SIG-M5 (cell line): ENCODE data around the gene SLC15A1.
A peak's percentile ranks its signal among the peaks of the same experiment; 100 is the strongest.
"Not testable (repeated sequence)": the region's sequence is repeated elsewhere in the genome, so short reads cannot be mapped to it uniquely, and the experiment has no call there.

Experiments used
- DNase-seq: peaks from one replicate; lab custom pipeline; 2025; lab: John Stamatoyannopoulos, UW

The SLC15A1 gene

DNA sequence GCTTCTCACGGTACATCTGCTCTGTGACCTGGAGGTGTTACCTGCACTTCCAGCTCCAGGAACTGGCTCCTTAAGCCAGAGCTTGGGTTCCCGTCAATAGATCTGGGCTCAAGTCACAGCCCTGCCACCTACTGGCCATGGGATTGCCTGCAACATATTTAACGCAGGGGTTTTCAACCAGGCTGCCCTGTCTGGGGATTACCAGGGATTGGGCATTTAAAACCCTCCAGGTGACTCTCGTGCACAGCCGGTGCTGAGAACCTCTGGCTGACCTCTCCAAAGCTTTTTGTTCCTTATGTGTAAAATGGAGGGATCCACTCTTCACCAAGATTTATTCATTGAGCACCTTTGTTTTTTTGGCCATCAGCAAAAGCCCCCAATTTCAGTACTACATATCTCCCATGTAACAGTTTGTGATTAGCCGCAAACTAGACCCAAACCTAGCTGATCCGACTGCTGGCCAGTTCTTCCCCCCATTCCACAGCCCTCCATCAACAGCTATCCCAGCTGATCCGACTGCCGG, 98.9 kb downstream of the SLC15A1 start:
- no peak for DNase-seq

DNA sequence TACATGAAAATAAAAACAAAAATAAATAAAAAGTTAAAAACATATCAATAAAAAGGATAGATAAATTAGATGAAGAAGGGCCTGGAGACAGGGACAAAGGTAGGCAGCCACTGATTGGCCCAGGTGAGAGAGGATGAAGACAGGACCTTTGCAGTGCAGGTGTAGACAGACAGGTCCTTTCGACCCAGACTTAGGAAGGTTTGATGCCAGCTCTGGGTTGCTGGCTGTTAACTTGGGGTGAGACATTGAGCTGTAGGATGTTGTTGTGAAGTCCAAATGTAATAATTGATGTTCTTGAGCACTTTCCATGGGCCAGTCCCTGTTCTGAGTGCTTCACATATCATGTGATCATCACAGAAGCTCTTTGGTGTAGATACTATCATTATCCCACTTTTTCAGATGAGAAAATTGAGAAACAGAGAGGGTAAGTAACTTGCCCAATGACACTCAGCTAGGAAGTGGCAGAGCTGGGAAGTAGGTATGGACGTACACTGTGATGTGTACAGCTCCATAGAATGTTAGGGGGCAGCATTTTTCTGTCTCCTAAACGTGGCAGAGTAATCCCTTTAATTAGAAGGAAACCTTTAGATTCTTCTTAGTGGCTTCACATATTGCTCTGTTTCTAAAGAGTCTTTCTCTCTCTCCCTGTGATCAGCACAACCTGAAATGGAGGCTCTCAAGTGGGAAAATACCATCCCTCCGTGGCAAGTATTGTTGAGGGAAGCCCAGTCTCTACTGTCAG, 99.6 kb downstream of the SLC15A1 start:
- no peak for DNase-seq

DNA sequence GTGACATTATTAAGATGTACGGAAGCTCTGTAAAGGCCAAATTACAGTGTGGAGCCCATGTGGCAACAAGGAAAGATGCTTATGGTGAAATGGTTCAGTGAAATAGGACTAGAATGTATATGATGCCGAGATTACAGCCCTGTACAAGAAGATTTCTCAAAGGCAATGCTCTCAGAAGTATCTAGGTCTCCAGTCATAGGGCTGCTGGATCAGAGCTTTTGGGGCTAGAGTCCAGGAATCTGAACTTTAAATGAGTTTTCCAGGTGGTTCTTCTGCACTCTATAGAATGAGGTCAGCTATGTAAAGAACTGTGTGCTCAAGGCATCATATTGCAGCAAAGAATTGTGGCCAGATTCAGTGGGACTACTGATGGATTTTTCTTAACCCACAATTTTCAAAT, 100.2 kb downstream of the SLC15A1 start:
- no peak for DNase-seq

DNA sequence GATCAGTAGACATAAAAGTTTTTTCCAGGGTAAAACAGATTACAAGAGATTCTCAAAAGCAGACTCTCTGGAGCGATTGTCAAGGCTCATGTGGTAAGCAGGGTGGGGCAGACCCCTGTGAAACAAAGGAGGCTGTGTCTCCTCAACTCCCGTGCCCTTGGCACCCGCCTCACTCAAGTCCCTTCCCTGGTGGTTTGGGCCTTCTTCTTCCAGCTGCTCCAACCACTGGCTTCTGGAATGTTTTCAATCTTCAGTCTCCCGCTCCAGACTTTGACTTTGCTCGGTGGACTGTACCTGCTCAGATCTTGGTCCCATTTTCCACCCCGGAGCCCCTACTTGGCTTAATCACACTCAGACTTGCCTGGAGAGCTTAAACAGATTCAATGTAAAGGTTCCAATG, 100.7 kb downstream of the SLC15A1 start:
- DNase-seq: no peak

DNA sequence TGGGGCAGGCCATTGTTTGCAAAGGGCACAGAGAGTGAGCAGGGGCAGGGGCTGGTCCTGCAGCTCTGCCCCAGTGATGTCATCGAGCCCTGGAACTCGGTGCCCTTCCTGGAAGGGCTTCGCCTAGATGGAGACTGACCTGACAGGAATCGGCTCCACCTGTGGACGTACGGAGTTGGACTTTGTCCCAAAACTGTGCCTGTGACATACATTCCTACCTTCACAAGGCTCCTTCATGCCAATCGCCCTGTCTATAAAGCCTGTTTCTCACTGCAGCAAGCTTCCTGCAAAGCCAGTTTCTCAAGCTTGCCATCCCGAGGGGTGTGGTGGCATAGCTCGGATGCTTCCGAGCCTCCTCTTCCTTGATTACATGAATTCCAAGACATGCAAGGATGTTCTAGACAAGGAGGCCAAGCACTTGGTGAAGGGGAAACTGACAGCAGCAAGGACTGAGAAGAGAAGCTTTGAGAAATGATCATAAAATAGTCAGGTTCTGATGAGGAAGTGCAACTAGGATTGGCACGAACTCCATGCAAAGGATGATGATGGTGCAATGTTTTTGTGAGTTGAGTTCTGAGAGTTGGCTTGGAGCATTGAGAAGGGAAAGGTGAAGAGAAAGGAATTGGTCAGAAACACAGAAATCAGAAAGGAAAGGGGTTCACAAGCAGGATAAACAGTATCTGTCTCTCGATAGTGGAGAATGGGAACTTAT, 101.9 kb downstream of the SLC15A1 start:
- peak; percentile 29 for DNase-seq

DNA sequence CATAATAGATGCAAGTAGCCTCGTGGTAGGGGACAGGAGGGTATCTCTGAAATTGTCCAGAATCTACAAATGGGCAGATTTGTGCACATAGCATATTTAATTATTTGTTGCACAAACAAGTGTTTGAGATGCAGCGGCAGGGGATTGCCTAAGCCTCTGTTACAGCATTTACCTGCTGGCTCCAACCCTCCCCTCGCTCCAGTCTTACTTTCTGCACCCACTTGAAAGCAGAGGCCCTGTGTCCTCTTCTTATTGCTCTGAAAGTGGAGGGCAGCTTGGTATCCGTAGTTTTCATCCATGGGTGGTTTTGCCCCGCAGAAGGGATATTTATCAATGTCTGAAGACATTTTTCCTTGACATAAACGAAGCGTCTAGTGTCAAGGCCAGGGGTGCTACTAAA, 102.6 kb downstream of the SLC15A1 start:
- DNase-seq: no peak

DNA sequence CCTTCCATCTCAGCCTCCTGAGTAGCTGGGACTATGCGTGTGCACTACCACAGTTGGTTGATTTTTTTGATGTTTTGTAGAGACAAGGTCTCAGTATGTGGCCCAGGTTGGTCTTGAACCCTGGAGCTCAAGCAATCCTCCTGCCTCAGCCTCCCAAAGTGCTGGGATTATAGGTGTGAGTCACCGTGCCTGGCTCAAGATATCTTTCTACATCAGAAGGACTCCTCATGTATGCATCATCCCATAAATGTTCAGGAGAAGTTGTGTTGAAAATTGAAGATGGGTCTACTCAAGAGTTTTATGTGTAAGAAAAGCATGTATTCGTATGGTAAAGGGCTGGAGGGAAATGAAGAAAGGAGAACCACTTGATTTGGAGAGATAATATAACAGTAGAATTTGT, 103.8 kb downstream of the SLC15A1 start:
- DNase-seq: no peak

DNA sequence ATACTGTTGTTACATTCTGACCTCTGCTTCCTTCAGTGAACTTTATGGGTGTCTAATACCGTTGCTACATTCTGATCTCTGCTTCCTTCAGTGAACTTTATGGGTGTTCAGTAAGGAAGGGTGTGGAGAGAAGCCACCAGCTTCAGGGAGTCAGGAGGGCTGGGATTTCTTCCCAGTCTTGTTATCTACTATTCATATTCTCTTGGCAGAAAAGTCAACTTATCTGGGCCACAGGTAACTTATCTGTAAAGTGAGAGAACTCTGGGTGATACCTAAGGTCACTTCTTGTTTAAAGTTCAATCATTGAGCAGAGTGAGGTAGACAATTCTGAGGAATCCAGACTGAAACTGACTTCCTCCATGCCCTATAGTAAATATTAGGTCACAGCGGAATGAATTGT, 104.3 kb downstream of the SLC15A1 start:
- DNase-seq: no peak

DNA sequence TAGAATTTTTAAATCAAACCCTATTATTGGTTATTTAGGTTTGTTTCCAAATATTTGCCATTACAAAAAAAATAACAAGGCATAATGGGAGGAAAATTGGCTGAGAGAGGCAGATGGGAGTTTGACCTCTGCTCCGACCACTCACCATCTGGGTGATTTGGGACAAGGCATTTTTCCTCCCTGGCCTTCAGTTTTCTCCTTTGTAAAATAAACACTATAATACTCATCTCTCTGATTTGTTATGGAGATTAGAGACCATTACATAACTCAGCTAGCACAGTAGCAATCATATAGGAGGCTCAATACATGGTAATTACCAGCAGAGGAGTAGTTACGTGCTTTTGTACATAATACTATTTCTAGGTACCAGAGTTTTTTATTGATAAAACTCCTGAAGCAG, 105.4 kb downstream of the SLC15A1 start:
- no peak for DNase-seq

DNA sequence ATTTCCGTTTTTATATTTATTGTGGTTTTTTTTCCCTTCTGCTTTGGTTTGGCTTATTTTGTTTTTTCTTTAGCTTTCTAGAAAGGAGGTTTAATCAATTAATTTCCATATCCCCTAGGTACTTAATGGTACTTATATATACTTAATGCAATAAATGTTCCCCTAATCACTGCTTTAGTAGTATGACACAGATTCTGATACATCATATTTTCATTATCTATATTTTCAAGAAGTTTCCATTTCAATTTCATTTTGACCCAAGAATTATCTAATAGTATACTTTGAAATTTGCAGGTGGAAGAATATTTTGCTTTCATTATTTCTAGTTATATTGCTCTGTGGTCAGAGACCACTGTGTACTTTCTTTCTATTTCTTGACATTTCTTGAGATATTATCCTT, 109.0 kb downstream of the SLC15A1 start:
- no peak for DNase-seq

DNA sequence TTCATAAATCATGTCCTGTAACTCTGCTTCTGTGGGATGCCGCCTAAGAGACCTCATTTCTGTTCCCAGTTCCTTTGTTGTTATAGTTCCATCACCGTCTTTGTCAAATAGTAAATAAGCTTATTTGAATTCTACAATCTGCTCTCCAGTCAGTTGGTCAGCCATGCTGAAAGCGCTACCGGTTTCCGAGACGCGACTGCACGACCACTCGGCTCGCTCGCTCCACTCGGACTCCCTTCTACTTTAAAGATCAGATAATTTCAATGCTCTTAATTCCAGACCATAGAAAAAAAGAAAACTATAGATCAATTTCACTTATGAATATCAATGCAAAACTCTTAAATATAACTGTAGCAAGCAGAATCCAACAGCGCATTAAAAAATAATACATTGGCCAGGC, 111.4 kb downstream of the SLC15A1 start:
- no peak for DNase-seq

DNA sequence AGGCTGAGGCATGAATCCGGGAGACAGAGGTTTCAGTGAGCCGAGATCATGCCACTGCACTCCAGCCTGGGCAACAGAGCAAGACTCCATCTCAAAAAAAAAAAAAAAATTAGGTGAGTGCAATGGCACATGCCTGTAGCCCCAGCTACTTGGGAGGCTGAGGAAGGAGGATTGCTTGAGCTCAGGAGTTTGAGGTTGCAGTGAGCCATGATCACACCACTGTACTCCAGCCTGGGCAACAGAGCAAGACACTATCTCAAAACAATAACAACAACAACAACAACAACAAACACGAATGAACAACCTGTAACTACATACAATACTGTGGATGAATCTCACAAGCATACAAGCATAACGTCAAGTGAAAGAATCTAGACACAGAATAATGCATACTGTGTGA, 112.7 kb downstream of the SLC15A1 start:
- not testable (repeated sequence) for DNase-seq

DNA sequence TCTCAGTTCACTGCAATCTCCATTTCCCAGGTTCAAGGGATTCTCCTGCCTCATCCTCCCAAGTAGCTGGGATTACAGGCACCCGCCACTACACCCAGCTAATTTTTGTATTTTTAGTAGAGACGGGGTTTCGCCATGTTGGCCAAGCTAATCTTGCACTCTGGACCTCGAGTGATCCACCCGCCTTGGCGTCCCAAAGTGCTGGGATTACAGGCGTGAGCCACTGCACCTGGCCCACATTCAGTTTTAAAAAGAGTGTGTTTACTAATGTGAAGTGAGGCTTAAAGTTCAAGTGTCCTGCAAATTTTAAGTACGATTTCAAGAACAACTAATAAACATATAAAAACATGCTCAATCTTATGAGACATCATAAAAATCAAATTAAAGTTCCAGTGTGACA, 114.1 kb downstream of the SLC15A1 start:
- not testable (repeated sequence) for DNase-seq
